HepG2 (cell line): ENCODE measurements around the gene APBB3. TPM values are rescaled to one million over a fixed set of nuclear protein-coding genes. Genes with fewer than 3 reads are reported as not detected.

Source experiments
- ISX ChIP-seq: sonication (generic); formaldehyde crosslinking; conservative IDR thresholded peaks from 2 replicates; pipeline ENCODE4 v1.5.0; 2020; ENCODE audit warnings: missing genetic modification reagents
- KLF11 ChIP-seq: IDR thresholded peaks from 2 replicates; pipeline ENCODE4 v1.6.1; 2016; ENCODE audit warnings: missing compliant biosample characterization
- MAFG ChIP-seq: sonication (generic); formaldehyde crosslinking; IDR thresholded peaks from 2 replicates; pipeline ENCODE4 v1.5.1; 2020; ENCODE audit warnings: mild to moderate bottlenecking, missing genetic modification reagents
- MBNL3 ChIP-seq: fragments of 250-450 bp; sonication (Bioruptor Pico); conservative IDR thresholded peaks from 2 replicates; pipeline ENCODE4 v1.8.0; 2022; ENCODE audit warnings: mild to moderate bottlenecking, inconsistent platforms
- NR3C1 ChIP-seq: sonication (generic); formaldehyde crosslinking; IDR thresholded peaks from 2 replicates; pipeline ENCODE4 v1.4.0; 2020; ENCODE audit warnings: missing genetic modification reagents
- SMARCC2 ChIP-seq: fragments of 450-650 bp; IDR thresholded peaks from 2 replicates; pipeline ENCODE4 v1.6.1; 2017; ENCODE audit warnings: antibody characterized with exemption, mild to moderate bottlenecking
- SRSF1 ChIP-seq: fragments of 200-400 bp; formaldehyde crosslinking; optimal IDR thresholded peaks from 2 replicates; pipeline ENCODE3; 2017; ENCODE audit warnings: mild to moderate bottlenecking, low read depth, low read length, moderate library complexity
- TAF1 ChIP-seq: sonication (generic); formaldehyde crosslinking; IDR thresholded peaks from 2 replicates; pipeline ENCODE4 v1.4.0; 2020; ENCODE audit warnings: missing genetic modification reagents
- XRCC5 ChIP-seq: fragments of 200-400 bp; formaldehyde crosslinking; optimal IDR thresholded peaks from 2 replicates; pipeline ENCODE3; 2017; ENCODE audit warnings: mild to moderate bottlenecking, low read length
- ZNF180 ChIP-seq: sonication (generic); formaldehyde crosslinking; IDR thresholded peaks from 2 replicates; pipeline ENCODE4 v1.4.0; 2020; ENCODE audit warnings: low read depth, missing genetic modification reagents, borderline replicate concordance
- ZNF569 ChIP-seq: sonication (generic); formaldehyde crosslinking; IDR thresholded peaks from 2 replicates; pipeline ENCODE4 v1.5.0; 2020; ENCODE audit warnings: mild to moderate bottlenecking, missing genetic modification reagents, moderate library complexity, borderline replicate concordance
- ZNF572 ChIP-seq: sonication (generic); formaldehyde crosslinking; IDR thresholded peaks from 2 replicates; pipeline ENCODE4 v1.5.1; 2020; ENCODE audit warnings: mild to moderate bottlenecking, missing genetic modification reagents
- ZNF816 ChIP-seq: sonication (generic); formaldehyde crosslinking; IDR thresholded peaks from 2 replicates; pipeline ENCODE4 v1.8.0; 2022; ENCODE audit warnings: missing genetic modification reagents, mild to moderate bottlenecking, borderline replicate concordance
- polyA plus RNA-seq, 8 experiments: library from polyadenylated mRNA; depleted of rRNA in 3 of 8; stranded (reverse) in 7 of 8; unstranded in 1 of 8; fragments of >200 nt; fragmentation: Illumina TruSeq in 4 of 8; extraction: Trizol in 4 of 8; gene quantifications; 2 replicates each; pipeline versions ENCODE4 v1.2.1 to v1.2.3, GENCODE V29; 2011 to 2016; ENCODE audit warnings: low read depth in 4 of 8, missing spikeins in 1 of 8, mixed read lengths in 1 of 8; ENCODE audit not compliant: insufficient read depth in 1 of 8
- total RNA-seq, 5 experiments: library from RNA; depleted of rRNA; stranded (reverse); fragments of >200 nt; fragmentation: Illumina TruSeq; extraction: Trizol; gene quantifications; 2 replicates each; pipeline ENCODE4 v1.2.3, GENCODE V29; 2016; ENCODE audit warnings: low read depth in 1 of 5
- TF ChIP-seq, protein P1 (sequence below): sonication (generic); formaldehyde crosslinking; IDR thresholded peaks from 2 replicates; pipeline ENCODE4 v1.4.0; 2020; ENCODE audit warnings: missing genetic modification reagents
- TF ChIP-seq, protein P2 (sequence below): sonication (generic); formaldehyde crosslinking; IDR thresholded peaks from 2 replicates; pipeline ENCODE4 v1.5.1; 2020; ENCODE audit warnings: missing genetic modification reagents, mild to moderate bottlenecking, borderline replicate concordance
- TF ChIP-seq, protein P3 (sequence below): sonication (generic); formaldehyde crosslinking; IDR thresholded peaks from 2 replicates; pipeline ENCODE4 v1.4.0; 2020; ENCODE audit warnings: mild to moderate bottlenecking, missing genetic modification reagents
- TF ChIP-seq, protein P4 (sequence below): sonication (generic); formaldehyde crosslinking; IDR thresholded peaks from 2 replicates; pipeline ENCODE4 v1.5.0; 2020; ENCODE audit warnings: mild to moderate bottlenecking, missing genetic modification reagents
- TF ChIP-seq, protein P5 (sequence below): sonication (generic); formaldehyde crosslinking; IDR thresholded peaks from 2 replicates; pipeline ENCODE4 v1.4.0; 2020; ENCODE audit warnings: missing genetic modification reagents, borderline replicate concordance

The APBB3 gene
- total and polyA plus RNA-seq, 2 of the 13 experiments (the other 11 are each of a cell fraction or from before 2014, with no cell fraction given), result 0.38 to 0.78 TPM

DNA sequence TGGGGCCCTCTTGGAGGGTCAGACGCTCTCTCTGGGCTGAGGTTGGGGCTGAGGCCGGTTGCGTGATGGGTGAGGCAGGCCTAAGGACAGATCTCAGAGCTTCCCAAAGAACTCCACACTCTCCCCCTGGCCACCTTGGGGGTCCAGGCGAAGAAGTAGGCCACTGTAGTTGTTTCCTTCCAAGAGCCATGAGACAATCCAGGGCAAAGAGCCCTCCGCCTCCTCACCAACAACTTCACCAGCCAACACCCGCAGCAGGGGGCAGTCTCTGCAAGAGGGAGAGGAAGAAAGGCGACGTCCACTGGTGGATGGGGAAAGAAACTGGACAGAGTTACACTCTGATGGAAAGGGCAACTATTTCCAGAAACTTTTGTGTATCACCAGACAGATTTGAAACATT is 10.9 kb upstream of the APBB3 start (continued):
- TF ChIP-seq ZNF180, result no peak
- TF ChIP-seq, protein P1, sequence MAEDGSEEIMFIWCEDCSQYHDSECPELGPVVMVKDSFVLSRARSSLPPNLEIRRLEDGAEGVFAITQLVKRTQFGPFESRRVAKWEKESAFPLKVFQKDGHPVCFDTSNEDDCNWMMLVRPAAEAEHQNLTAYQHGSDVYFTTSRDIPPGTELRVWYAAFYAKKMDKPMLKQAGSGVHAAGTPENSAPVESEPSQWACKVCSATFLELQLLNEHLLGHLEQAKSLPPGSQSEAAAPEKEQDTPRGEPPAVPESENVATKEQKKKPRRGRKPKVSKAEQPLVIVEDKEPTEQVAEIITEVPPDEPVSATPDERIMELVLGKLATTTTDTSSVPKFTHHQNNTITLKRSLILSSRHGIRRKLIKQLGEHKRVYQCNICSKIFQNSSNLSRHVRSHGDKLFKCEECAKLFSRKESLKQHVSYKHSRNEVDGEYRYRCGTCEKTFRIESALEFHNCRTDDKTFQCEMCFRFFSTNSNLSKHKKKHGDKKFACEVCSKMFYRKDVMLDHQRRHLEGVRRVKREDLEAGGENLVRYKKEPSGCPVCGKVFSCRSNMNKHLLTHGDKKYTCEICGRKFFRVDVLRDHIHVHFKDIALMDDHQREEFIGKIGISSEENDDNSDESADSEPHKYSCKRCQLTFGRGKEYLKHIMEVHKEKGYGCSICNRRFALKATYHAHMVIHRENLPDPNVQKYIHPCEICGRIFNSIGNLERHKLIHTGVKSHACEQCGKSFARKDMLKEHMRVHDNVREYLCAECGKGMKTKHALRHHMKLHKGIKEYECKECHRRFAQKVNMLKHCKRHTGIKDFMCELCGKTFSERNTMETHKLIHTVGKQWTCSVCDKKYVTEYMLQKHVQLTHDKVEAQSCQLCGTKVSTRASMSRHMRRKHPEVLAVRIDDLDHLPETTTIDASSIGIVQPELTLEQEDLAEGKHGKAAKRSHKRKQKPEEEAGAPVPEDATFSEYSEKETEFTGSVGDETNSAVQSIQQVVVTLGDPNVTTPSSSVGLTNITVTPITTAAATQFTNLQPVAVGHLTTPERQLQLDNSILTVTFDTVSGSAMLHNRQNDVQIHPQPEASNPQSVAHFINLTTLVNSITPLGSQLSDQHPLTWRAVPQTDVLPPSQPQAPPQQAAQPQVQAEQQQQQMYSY (CRISPR knock-in tag), result no peak
- no peak for TF ChIP-seq MAFG (CRISPR knock-in tag)
- TF ChIP-seq ZNF569, result no peak
- no peak for TF ChIP-seq KLF11 (CRISPR knock-in tag)
- no peak for TF ChIP-seq SMARCC2
- TF ChIP-seq NR3C1, result no peak
- no peak for TF ChIP-seq SRSF1
- no peak for TF ChIP-seq XRCC5
- no peak for TF ChIP-seq ZNF572 (CRISPR knock-in tag)
- no peak for TF ChIP-seq ISX (CRISPR knock-in tag)
- no peak for TF ChIP-seq MBNL3
- TF ChIP-seq, protein P2, sequence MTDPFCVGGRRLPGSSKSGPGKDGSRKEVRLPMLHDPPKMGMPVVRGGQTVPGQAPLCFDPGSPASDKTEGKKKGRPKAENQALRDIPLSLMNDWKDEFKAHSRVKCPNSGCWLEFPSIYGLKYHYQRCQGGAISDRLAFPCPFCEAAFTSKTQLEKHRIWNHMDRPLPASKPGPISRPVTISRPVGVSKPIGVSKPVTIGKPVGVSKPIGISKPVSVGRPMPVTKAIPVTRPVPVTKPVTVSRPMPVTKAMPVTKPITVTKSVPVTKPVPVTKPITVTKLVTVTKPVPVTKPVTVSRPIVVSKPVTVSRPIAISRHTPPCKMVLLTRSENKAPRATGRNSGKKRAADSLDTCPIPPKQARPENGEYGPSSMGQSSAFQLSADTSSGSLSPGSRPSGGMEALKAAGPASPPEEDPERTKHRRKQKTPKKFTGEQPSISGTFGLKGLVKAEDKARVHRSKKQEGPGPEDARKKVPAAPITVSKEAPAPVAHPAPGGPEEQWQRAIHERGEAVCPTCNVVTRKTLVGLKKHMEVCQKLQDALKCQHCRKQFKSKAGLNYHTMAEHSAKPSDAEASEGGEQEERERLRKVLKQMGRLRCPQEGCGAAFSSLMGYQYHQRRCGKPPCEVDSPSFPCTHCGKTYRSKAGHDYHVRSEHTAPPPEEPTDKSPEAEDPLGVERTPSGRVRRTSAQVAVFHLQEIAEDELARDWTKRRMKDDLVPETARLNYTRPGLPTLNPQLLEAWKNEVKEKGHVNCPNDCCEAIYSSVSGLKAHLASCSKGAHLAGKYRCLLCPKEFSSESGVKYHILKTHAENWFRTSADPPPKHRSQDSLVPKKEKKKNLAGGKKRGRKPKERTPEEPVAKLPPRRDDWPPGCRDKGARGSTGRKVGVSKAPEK (CRISPR knock-in tag), result no peak
- TF ChIP-seq TAF1, result no peak
- no peak for TF ChIP-seq ZNF816 (CRISPR knock-in tag)
- TF ChIP-seq, protein P3, sequence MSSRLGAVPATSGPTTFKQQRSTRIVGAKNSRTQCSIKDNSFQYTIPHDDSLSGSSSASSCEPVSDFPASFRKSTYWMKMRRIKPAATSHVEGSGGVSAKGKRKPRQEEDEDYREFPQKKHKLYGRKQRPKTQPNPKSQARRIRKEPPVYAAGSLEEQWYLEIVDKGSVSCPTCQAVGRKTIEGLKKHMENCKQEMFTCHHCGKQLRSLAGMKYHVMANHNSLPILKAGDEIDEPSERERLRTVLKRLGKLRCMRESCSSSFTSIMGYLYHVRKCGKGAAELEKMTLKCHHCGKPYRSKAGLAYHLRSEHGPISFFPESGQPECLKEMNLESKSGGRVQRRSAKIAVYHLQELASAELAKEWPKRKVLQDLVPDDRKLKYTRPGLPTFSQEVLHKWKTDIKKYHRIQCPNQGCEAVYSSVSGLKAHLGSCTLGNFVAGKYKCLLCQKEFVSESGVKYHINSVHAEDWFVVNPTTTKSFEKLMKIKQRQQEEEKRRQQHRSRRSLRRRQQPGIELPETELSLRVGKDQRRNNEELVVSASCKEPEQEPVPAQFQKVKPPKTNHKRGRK, result no peak
- TF ChIP-seq, protein P4, sequence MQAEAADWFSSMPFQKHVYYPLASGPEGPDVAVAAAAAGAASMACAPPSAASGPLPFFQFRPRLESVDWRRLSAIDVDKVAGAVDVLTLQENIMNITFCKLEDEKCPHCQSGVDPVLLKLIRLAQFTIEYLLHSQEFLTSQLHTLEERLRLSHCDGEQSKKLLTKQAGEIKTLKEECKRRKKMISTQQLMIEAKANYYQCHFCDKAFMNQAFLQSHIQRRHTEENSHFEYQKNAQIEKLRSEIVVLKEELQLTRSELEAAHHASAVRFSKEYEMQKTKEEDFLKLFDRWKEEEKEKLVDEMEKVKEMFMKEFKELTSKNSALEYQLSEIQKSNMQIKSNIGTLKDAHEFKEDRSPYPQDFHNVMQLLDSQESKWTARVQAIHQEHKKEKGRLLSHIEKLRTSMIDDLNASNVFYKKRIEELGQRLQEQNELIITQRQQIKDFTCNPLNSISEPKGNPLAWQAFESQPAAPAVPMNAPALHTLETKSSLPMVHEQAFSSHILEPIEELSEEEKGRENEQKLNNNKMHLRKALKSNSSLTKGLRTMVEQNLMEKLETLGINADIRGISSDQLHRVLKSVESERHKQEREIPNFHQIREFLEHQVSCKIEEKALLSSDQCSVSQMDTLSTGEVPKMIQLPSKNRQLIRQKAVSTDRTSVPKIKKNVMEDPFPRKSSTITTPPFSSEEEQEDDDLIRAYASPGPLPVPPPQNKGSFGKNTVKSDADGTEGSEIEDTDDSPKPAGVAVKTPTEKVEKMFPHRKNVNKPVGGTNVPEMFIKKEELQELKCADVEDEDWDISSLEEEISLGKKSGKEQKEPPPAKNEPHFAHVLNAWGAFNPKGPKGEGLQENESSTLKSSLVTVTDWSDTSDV (CRISPR knock-in tag), result no peak
- TF ChIP-seq, protein P5, sequence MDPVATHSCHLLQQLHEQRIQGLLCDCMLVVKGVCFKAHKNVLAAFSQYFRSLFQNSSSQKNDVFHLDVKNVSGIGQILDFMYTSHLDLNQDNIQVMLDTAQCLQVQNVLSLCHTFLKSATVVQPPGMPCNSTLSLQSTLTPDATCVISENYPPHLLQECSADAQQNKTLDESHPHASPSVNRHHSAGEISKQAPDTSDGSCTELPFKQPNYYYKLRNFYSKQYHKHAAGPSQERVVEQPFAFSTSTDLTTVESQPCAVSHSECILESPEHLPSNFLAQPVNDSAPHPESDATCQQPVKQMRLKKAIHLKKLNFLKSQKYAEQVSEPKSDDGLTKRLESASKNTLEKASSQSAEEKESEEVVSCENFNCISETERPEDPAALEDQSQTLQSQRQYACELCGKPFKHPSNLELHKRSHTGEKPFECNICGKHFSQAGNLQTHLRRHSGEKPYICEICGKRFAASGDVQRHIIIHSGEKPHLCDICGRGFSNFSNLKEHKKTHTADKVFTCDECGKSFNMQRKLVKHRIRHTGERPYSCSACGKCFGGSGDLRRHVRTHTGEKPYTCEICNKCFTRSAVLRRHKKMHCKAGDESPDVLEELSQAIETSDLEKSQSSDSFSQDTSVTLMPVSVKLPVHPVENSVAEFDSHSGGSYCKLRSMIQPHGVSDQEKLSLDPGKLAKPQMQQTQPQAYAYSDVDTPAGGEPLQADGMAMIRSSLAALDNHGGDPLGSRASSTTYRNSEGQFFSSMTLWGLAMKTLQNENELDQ, result no peak
